ENCODE results near the gene ATR.

Gene ATR

DNA sequence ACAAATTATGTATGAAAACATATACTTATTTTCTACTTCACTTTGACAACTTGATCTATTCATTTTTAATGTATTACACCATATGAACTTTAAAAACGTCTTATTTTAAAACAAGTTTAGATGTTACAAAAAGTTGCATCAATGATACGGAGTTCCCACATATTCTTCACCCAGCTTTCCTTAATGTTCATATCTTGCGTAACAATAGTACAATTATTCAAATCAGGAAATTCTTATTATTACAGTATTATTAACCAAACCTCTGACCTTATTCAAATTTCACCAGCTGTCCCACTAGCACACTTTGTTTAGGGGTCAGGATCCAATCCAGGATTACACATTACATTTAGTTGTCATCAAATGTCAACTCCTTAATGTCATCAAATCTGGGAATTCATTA, 117.8 kb downstream of the ATR start:
- no peaks in the 10 kb centered on the region for H3K79me2 ChIP-seq (ENCODE audit: insufficient read depth, low read length)
- H4K20me1 ChIP-seq (ENCODE audit: insufficient read depth, low read length, poor library complexity, severe bottlenecking): no peaks in the 10 kb centered on the region
- H3K9ac ChIP-seq (ENCODE audit: low read depth, low read length, poor library complexity, severe bottlenecking): no peak overlapping the region
- H3K4me3 ChIP-seq (ENCODE audit: low read length, poor library complexity, severe bottlenecking): no peak overlapping the region
- H3K9me2 ChIP-seq (replicated peaks; ENCODE audit: low read depth, low read length): no peaks in the 10 kb centered on the region
- no peak overlapping the region for H2AFZ ChIP-seq (ENCODE audit: low read length)
- no peaks in the 10 kb centered on the region for H3K4me1 ChIP-seq (ENCODE audit: insufficient read depth, low read length, poor library complexity, severe bottlenecking)
- no peak overlapping the region for H3K4me2 ChIP-seq (ENCODE audit: low read depth, low read length, poor library complexity, severe bottlenecking)
- no peaks in the 10 kb centered on the region for H3F3A ChIP-seq (ENCODE audit: low read depth)
- no peaks in the 10 kb centered on the region for H3K27me3 ChIP-seq (ENCODE audit: insufficient read depth, low read length, poor library complexity, severe bottlenecking)
- no peak for TF ChIP-seq EZH2phosphoT487 (IDR thresholded peaks at IDR 0.05; ENCODE audit: borderline replicate concordance)
- TF ChIP-seq, protein P1, sequence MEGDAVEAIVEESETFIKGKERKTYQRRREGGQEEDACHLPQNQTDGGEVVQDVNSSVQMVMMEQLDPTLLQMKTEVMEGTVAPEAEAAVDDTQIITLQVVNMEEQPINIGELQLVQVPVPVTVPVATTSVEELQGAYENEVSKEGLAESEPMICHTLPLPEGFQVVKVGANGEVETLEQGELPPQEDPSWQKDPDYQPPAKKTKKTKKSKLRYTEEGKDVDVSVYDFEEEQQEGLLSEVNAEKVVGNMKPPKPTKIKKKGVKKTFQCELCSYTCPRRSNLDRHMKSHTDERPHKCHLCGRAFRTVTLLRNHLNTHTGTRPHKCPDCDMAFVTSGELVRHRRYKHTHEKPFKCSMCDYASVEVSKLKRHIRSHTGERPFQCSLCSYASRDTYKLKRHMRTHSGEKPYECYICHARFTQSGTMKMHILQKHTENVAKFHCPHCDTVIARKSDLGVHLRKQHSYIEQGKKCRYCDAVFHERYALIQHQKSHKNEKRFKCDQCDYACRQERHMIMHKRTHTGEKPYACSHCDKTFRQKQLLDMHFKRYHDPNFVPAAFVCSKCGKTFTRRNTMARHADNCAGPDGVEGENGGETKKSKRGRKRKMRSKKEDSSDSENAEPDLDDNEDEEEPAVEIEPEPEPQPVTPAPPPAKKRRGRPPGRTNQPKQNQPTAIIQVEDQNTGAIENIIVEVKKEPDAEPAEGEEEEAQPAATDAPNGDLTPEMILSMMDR (conservative IDR thresholded peaks at IDR 0.05; ENCODE audit: low read length): no peak
- no peaks in the 10 kb centered on the region for H3K9me3 ChIP-seq (ENCODE audit: insufficient read depth, low read depth, low read length)
- H3K36me3 ChIP-seq (ENCODE audit: insufficient read depth, low read length): peaks cover 11% of the 10 kb centered on the region; the same call in 1 of the 2 replicates

DNA sequence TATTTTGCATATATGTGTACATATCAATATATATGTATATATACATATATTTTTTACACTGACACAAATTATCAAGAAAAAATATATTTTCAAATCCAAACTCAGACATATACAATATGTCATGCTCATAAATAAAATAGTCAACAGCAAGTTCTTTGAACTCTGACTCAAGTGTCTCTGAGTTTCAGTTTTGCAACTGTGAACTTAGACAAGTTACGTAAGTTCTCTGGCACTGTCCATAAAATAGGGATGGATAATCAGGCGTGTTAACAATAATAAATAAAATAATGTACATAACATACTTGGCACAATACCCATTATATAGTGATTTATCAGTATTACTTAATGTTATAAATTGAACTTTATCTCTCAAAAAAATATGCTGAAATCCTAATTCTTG, 118.6 kb downstream of the ATR start:
- Histone ChIP-seq H3K9ac (ENCODE audit: low read depth, low read length, poor library complexity, severe bottlenecking) (no peak overlapping the region), H4K20me1 (ENCODE audit: insufficient read depth, low read length, poor library complexity, severe bottlenecking) (no peaks in the 10 kb centered on the region), H3K4me2 (ENCODE audit: low read depth, low read length, poor library complexity, severe bottlenecking) (no peak overlapping the region), H3K9me2 (replicated peaks; ENCODE audit: low read depth, low read length) (no peaks in the 10 kb centered on the region), H3K9me3 (ENCODE audit: insufficient read depth, low read depth, low read length) (no peaks in the 10 kb centered on the region), H3K27me3 (ENCODE audit: insufficient read depth, low read length, poor library complexity, severe bottlenecking) (no peaks in the 10 kb centered on the region), H3K4me1 (ENCODE audit: insufficient read depth, low read length, poor library complexity, severe bottlenecking) (no peaks in the 10 kb centered on the region), H3K79me2 (ENCODE audit: insufficient read depth, low read length) (no peaks in the 10 kb centered on the region), H3F3A (ENCODE audit: low read depth) (no peaks in the 10 kb centered on the region), H2AFZ (ENCODE audit: low read length) (no peak overlapping the region), H3K4me3 (ENCODE audit: low read length, poor library complexity, severe bottlenecking) (no peak overlapping the region), H3K36me3 (ENCODE audit: insufficient read depth, low read length) (peaks cover 11% of the 10 kb centered on the region; the same call in 1 of the 2 replicates)
- no peak for TF ChIP-seq EZH2phosphoT487 (IDR thresholded peaks at IDR 0.05; ENCODE audit: borderline replicate concordance)
- TF ChIP-seq, protein P1 (conservative IDR thresholded peaks at IDR 0.05; ENCODE audit: low read length): no peak

DNA sequence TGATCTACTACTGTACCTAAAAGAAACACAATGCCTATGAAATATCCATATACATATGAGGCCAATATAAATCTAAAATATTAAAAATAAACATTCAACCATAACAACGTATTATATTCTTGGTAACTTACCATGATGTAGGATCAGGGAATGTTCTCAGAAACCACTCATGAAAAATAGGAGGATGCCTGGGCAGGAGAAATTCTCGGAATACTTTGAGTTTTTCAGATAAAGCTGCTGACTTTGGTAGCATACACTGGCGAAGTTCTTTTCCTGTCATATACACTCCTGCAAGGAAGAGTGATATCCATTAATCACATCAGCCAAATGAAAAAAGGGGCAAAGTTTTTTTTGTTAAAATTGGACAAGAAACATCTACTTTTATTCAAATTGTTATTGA, 119.4 kb downstream of the ATR start:
- Histone ChIP-seq H3K4me3 (ENCODE audit: low read length, poor library complexity, severe bottlenecking) (no peak overlapping the region), H3K9me3 (ENCODE audit: insufficient read depth, low read depth, low read length) (no peaks in the 10 kb centered on the region), H3K36me3 (ENCODE audit: insufficient read depth, low read length) (peaks cover 11% of the 10 kb centered on the region; the same call in 1 of the 2 replicates), H3K27me3 (ENCODE audit: insufficient read depth, low read length, poor library complexity, severe bottlenecking) (no peaks in the 10 kb centered on the region), H2AFZ (ENCODE audit: low read length) (no peak overlapping the region), H3K9me2 (replicated peaks; ENCODE audit: low read depth, low read length) (no peaks in the 10 kb centered on the region), H4K20me1 (ENCODE audit: insufficient read depth, low read length, poor library complexity, severe bottlenecking) (no peaks in the 10 kb centered on the region), H3K79me2 (ENCODE audit: insufficient read depth, low read length) (no peaks in the 10 kb centered on the region), H3F3A (ENCODE audit: low read depth) (no peaks in the 10 kb centered on the region), H3K9ac (ENCODE audit: low read depth, low read length, poor library complexity, severe bottlenecking) (no peak overlapping the region), H3K4me1 (ENCODE audit: insufficient read depth, low read length, poor library complexity, severe bottlenecking) (no peaks in the 10 kb centered on the region), H3K4me2 (ENCODE audit: low read depth, low read length, poor library complexity, severe bottlenecking) (no peak overlapping the region)
- no peak for TF ChIP-seq EZH2phosphoT487 (IDR thresholded peaks at IDR 0.05; ENCODE audit: borderline replicate concordance)

DNA sequence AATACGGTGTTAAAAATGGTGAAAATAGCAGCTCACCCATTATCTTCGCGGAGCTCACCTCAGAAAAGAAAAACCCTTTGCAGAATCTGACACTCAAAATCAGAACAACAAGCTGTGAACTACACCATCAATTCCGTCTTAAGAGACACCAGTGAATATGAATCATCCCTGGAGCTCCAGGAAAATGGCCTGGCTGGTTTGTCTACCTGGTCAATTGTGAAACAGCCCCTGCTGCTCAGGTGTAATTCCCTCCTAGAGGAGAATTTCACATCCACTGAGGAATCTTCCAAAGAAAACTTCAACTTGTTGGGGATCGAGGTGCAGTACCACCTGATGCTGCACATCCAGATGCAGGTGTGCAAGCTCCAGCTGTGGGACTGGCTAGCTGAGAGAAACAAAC, 127.7 kb downstream of the ATR start:
- H3K4me3 ChIP-seq (ENCODE audit: low read length, poor library complexity, severe bottlenecking): no peak overlapping the region
- peaks cover 10% of the 10 kb centered on the region; the same call in 1 of the 2 replicates for H3K36me3 ChIP-seq (ENCODE audit: insufficient read depth, low read length)
- no peak for TF ChIP-seq EZH2phosphoT487 (IDR thresholded peaks at IDR 0.05; ENCODE audit: borderline replicate concordance)
- TF ChIP-seq, protein P1 (conservative IDR thresholded peaks at IDR 0.05; ENCODE audit: low read length): no peak
- H4K20me1 ChIP-seq (ENCODE audit: insufficient read depth, low read length, poor library complexity, severe bottlenecking): peaks cover 16% of the 10 kb centered on the region
- peaks cover 19% of the 10 kb centered on the region for H3K79me2 ChIP-seq (ENCODE audit: insufficient read depth, low read length)
- no peaks in the 10 kb centered on the region for H3F3A ChIP-seq (ENCODE audit: low read depth)
- H3K9ac ChIP-seq (ENCODE audit: low read depth, low read length, poor library complexity, severe bottlenecking): no peak overlapping the region
- no peaks in the 10 kb centered on the region for H3K9me3 ChIP-seq (ENCODE audit: insufficient read depth, low read depth, low read length)
- H2AFZ ChIP-seq (ENCODE audit: low read length): no peak overlapping the region
- peaks cover 15% of the 10 kb centered on the region for H3K4me1 ChIP-seq (ENCODE audit: insufficient read depth, low read length, poor library complexity, severe bottlenecking)
- H3K9me2 ChIP-seq (replicated peaks; ENCODE audit: low read depth, low read length): no peaks in the 10 kb centered on the region
- H3K4me2 ChIP-seq (ENCODE audit: low read depth, low read length, poor library complexity, severe bottlenecking): no peak overlapping the region
- H3K27me3 ChIP-seq (ENCODE audit: insufficient read depth, low read length, poor library complexity, severe bottlenecking): no peaks in the 10 kb centered on the region
